HG03575 (cell line): ENCODE results near the gene RADIL.

Experiments
- ATAC-seq: cut with Tn5 transposase; IDR thresholded peaks from one replicate; pipeline ENCODE4 v1.9.1; 2021; ENCODE audit not compliant: unreplicated experiment, insufficient number of reproducible peaks, low FRiP score; ENCODE audit errors: extremely low read depth

RADIL gene

GRCh38 chr7:4788627-4789189 lies 94.8 kb downstream of the RADIL start:
- ATAC-seq: no peak

- no peak for ATAC-seq
Observed at GRCh38 chr7:4787947-4788626, 95.4 kb downstream of the RADIL start.

- ATAC-seq: no peak
Observed at GRCh38 chr7:4787541-4787940, 96.0 kb downstream of the RADIL start.

- no peak for ATAC-seq
Observed at GRCh38 chr7:4786015-4786414, 97.5 kb downstream of the RADIL start.

- no peak for ATAC-seq
Observed at GRCh38 chr7:4785371-4785770, 98.1 kb downstream of the RADIL start.

- no peak for ATAC-seq
Observed at GRCh38 chr7:4784799-4785198, 98.7 kb downstream of the RADIL start.

- ATAC-seq: no peak
Observed at GRCh38 chr7:4783762-4784351, 99.7 kb downstream of the RADIL start.

GRCh38 chr7:4783292-4783652 lies 100.2 kb downstream of the RADIL start:
- ATAC-seq: no peak

- no peak for ATAC-seq
Observed at GRCh38 chr7:4782333-4783291, 100.9 kb downstream of the RADIL start.

GRCh38 chr7:4781366-4782069 lies 102.0 kb downstream of the RADIL start:
- ATAC-seq: no peak

GRCh38 chr7:4779118-4779517 lies 104.4 kb downstream of the RADIL start:
- ATAC-seq: no peak

GRCh38 chr7:4775848-4776623 lies 107.5 kb downstream of the RADIL start:
- no peak for ATAC-seq

- ATAC-seq: peak; percentile 33
Observed at GRCh38 chr7:4775250-4775847, 108.2 kb downstream of the RADIL start, which contains the start of gene AP5Z1. AP5Z1 (plus strand) TSS chr7:4775623; CDS start chr7:4775716, 93 bp downstream.

- ATAC-seq: peak; percentile 31
Observed at GRCh38 chr7:4774658-4775249, 108.8 kb downstream of the RADIL start.

GRCh38 chr7:4774007-4774406 lies 109.5 kb downstream of the RADIL start:
- ATAC-seq: no peak

- ATAC-seq: no peak
Observed at GRCh38 chr7:4772306-4772705, 111.2 kb downstream of the RADIL start.

- ATAC-seq: no peak
Observed at GRCh38 chr7:4771737-4772136, 111.8 kb downstream of the RADIL start.
